GM10266 (cell line): ENCODE data around the gene ARL8B.

Experiments used
- DNase-seq: peaks from one replicate; pipeline ENCODE4 v3.0.0; 2012; ENCODE audit errors: extremely low spot score
- CTCF ChIP-seq: IDR thresholded peaks from 2 replicates; pipeline ENCODE4 v1.5.1; 2012; ENCODE audit warnings: mild to moderate bottlenecking, low read depth; ENCODE audit not compliant: control insufficient read depth, insufficient read depth; ENCODE audit errors: missing control alignments

ARL8B gene

GRCh38 chr3:5227812-5228211 is 105.7 kb downstream of the ARL8B start:
- no peak for DNase-seq

GRCh38 chr3:5229414-5229813 is 107.3 kb downstream of the ARL8B start:
- TF ChIP-seq CTCF = no peak
- no peak for DNase-seq

More at GRCh38 chr3:5227812-5228211, 105.7 kb downstream of the ARL8B start:
- TF ChIP-seq CTCF = no peak
